Duodenal mucosa (tissue), 2 donors: ENCODE data around the gene AKR1C4.
"Not testable (repeated sequence)": the region's sequence is repeated elsewhere in the genome, so short reads cannot be mapped to it uniquely, and the experiment has no call there.

ENCODE experiments used
- H3K27ac ChIP-seq: one replicate; pipeline ENCODE4 v1.7.0; 2013; ENCODE audit warnings: low read depth, low read length
- H3K27me3 ChIP-seq, 2 donors: one replicate each; pipeline ENCODE4 v1.7.0; 2013; ENCODE audit warnings: low read length in 2 of 2, control low read depth in 1 of 2; ENCODE audit not compliant: insufficient read depth in 2 of 2, control insufficient read depth in 1 of 2
- H3K36me3 ChIP-seq, 2 donors: one replicate each; pipeline ENCODE4 v1.7.0; 2013; ENCODE audit warnings: low read length in 2 of 2, control low read depth in 1 of 2; ENCODE audit not compliant: insufficient read depth in 2 of 2, control insufficient read depth in 1 of 2
- H3K4me1 ChIP-seq, 2 donors: one replicate each; pipeline ENCODE4 v1.7.0; 2013; ENCODE audit warnings: low read length in 2 of 2, control low read depth in 1 of 2; ENCODE audit not compliant: insufficient read depth in 2 of 2, control insufficient read depth in 1 of 2
- H3K4me3 ChIP-seq, 2 donors: one replicate each; pipeline ENCODE4 v1.7.0; 2013; ENCODE audit warnings: low read length in 2 of 2, low read depth in 1 of 2
- H3K9ac ChIP-seq, 2 donors: one replicate each; pipeline ENCODE4 v1.7.0; 2013; ENCODE audit warnings: low read length in 2 of 2, low read depth in 1 of 2
- H3K9me3 ChIP-seq, 2 donors: one replicate each; pipeline ENCODE4 v1.7.0; 2013; ENCODE audit warnings: low read length in 2 of 2, control low read depth in 1 of 2; ENCODE audit not compliant: control insufficient read depth in 1 of 2

Gene AKR1C4

DNA sequence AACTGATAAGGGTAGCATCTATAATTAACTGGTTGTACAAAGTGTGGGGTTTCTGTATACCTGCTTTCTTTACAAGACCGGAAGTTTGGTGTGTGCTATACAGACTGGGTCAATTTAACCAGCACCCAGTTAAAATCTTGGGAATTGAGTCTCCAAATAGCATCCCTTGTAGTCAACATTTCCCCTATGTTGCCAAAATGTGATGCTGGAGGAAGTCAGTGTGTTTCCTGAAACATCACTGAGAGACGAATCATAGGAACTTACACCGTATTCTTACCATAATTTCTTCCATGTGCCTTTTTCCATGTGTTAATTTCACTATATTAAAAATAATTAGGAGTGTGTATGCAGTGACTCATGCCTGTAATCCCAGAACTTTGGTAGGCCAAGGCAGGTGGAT lies 1.7 kb downstream of the AKR1C4 start:
- H3K36me3 ChIP-seq = no peaks in the 10 kb centered on the region
- H3K27ac ChIP-seq = no peak overlapping the region
- H3K9ac ChIP-seq = no peak overlapping the region
- no peaks in the 10 kb centered on the region for H3K27me3 ChIP-seq
- H3K9me3 ChIP-seq = peaks cover 3 to 14% of the 10 kb centered on the region in 2 donors
- H3K4me1 ChIP-seq = peaks cover 6 to 9% of the 10 kb centered on the region in 2 donors
- H3K4me3 ChIP-seq = no peak overlapping the region

DNA sequence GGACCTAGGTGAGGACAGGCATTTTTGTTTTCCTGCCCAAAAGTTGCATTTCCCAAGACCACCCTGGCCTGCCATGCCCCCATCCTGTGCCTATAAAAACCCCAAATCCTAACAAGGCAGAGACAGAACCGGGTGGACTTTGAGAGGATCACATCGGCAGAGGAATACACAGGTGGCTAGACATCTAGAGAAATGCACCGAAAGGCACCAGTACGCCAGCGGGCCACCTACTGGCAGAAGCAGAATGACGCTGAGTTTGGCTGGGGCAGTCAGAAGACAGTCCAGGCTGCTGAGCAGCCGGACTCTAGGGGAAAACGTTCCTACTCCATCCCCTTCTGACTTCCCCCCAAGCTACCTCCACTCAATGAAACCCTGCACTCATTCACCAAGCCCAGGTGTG lies 2.8 kb downstream of the AKR1C4 start:
- Histone ChIP-seq H3K36me3 (no peaks in the 10 kb centered on the region), H3K27ac (no peak overlapping the region), H3K9ac (no peak overlapping the region), H3K27me3 (no peaks in the 10 kb centered on the region), H3K9me3 (peaks cover 3 to 14% of the 10 kb centered on the region in 2 donors), H3K4me1 (peaks cover 6 to 9% of the 10 kb centered on the region in 2 donors), H3K4me3 (no peak overlapping the region)

DNA sequence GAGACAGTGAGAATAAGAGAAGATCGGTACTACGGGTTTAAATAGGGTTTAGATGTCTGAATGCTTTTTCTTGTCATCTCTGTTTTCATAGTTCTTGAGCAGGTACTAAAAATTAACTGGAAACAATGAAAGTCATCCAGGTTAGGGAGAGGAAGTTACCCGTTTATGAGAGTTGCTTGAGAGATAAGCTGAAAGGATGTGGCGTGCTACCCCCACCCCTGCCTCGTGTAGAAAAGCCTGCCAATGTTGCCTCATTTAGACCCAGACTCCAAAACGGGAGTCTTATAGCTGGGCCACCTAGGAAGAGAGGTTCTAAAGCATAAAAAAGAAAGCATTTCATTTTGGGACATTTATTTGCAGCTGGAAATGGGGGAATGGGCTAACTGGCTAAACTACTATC lies 10.2 kb downstream of the AKR1C4 start:
- Histone ChIP-seq H3K27me3 (no peaks in the 10 kb centered on the region), H3K27ac (no peak overlapping the region), H3K9me3 (peaks cover 2 to 11% of the 10 kb centered on the region in 2 donors), H3K9ac (no peak overlapping the region), H3K4me3 (no peak overlapping the region), H3K36me3 (no peaks in the 10 kb centered on the region), H3K4me1 (no peaks in the 10 kb centered on the region)

DNA sequence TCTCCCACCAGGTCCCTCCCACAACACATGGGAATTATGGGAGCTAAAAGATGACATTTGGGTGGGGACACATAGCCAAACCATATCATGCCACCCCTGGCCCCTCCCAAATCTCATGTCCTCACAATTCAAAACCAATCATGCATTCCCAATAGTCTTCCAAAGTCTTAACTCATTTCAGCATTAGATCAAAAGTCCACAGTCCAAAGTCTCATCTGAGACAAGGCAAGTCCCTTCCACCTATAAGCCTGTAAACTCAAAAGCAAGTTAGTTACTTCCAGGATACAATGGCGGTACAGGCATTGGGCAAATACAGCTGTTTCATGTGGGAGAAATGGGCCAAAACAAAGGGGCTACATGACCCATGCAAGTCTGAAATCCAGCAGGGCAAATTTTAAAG lies 13.1 kb downstream of the AKR1C4 start:
- H3K9ac ChIP-seq, H3K9me3 ChIP-seq, H3K27ac ChIP-seq, H3K4me1 ChIP-seq, H3K4me3 ChIP-seq, H3K36me3 ChIP-seq, H3K27me3 ChIP-seq: not testable (repeated sequence)

DNA sequence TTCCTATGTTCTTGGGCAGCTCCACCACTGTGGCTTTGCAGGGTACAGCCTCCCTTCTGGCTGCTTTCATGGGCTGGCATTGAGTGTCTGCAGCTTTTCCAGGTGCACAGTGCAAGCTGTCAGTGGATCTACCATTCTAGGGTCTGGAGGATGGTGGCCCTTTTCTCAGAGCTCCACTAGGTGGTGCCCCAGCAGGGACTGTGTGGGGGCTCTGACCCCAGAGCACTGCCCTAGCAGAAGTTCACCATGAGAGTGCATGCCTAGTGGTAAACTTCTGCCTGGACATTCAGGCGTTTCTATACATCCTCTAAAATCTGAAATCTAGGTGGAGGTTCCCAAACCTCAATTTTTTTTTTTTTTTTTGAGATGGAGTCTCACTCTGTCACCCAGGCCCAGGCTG lies 13.6 kb downstream of the AKR1C4 start:
- not testable (repeated sequence) for H3K27ac ChIP-seq, H3K27me3 ChIP-seq, H3K36me3 ChIP-seq, H3K4me1 ChIP-seq, H3K9me3 ChIP-seq, H3K4me3 ChIP-seq, H3K9ac ChIP-seq

DNA sequence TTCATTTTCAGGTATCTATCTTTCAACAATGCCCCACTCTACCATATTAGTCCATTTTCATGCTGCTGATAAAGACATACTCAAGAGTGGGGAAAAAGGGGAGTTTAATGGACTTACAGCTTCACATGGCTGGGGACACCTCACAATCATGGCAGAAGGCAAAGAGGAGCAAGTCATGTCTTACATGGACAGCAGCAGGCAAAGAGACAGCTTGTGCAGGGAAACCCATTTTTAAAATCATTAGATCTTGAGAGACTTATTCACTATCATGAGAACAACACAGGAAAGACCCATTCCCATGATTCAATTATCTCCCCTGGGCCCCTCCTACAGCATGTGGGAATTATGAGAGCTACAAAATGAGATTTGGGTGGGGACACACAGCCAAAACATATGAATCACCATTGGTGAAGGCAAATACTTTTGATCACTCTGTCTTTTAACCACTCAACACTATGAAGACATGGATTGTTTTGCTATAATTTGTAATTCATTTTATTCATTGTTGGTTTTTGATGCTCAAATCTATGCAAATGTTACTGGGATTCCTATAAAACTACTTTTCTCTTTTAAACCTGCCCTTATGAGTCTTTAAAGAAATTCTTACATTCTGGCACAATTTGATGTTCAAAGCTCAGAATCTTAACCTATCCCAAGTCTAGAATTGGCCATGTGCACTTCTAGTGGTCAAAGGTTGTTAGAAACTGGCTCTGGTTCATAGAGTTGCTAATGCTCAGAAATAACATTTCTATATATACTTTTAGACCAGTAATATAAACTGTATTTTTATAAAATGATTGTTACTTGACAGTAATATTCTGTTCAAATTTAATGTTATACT lies 15.3 kb downstream of the AKR1C4 start:
- Histone ChIP-seq H3K4me3 (no peak overlapping the region), H3K9me3 (no peaks in the 10 kb centered on the region), H3K9ac (no peak overlapping the region), H3K27ac (no peak overlapping the region), H3K36me3 (no peaks in the 10 kb centered on the region), H3K4me1 (no peaks in the 10 kb centered on the region), H3K27me3 (no peaks in the 10 kb centered on the region)

DNA sequence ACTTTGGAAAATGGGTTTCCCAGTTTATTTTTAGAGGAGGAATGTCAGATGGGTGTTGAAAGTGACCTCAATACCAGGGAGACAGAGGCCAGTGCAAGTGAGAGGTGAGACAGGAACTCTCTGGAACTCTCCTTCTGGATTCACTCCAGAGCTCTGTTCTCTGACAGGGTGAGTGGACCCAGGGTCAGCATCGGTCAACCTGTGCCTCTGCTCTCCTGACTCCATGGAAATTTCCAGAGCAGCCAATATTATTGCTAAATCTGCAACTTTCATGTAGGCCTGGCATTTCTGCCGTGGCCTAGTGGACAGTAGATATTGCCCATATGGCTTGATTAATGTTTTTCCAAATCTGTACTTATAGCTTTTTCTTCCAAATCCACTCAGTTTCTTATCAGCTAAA lies 20.2 kb downstream of the AKR1C4 start:
- H3K9ac ChIP-seq = no peak overlapping the region

DNA sequence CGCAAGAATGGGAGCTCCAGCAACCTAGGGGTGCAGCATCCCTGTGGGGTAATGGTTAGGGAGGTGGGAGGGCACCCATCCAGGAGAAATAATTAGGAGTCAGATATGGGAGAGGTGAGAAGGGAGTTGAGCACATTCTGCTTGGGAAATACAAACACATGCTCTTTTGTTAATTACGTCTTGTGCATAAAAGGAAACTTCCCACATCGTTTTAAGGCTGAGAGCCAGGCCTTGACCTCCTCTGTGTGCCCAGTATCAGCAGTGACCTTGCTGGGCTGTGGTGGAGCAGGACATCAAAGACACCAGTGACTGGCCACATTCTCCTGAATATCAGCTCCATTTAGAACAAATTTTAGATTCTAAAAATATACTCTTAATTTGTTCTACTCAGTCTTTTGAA lies 22.6 kb downstream of the AKR1C4 start:
- Histone ChIP-seq H3K27ac (no peak overlapping the region), H3K9me3 (no peaks in the 10 kb centered on the region), H3K4me1 (no peaks in the 10 kb centered on the region), H3K9ac (no peak overlapping the region), H3K27me3 (no peaks in the 10 kb centered on the region), H3K4me3 (no peak overlapping the region), H3K36me3 (no peaks in the 10 kb centered on the region)

More for the DNA sequence above, 20.2 kb downstream of the AKR1C4 start:
- Histone ChIP-seq H3K36me3 (no peaks in the 10 kb centered on the region), H3K27ac (no peak overlapping the region), H3K4me1 (no peaks in the 10 kb centered on the region), H3K27me3 (no peaks in the 10 kb centered on the region), H3K4me3 (no peak overlapping the region), H3K9me3 (no peaks in the 10 kb centered on the region)

DNA sequence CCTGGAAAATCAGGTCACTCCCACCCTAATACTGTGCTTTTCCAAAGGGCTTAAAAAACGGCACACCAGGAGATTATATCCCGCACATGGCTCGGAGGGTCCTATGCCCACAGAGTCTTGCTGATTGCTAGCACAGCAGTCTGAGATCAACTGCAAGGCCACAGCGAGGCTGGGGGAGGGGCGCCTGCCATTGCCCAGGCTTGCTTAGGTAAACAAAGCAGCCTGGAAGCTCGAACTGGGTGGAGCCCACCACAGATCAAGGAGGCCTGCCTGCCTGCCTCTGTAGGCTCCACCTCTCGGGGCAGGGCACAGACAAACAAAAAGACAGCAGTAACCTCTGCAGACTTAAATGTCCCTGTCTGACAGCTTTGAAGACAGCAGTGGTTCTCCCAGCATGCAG lies 26.3 kb downstream of the AKR1C4 start:
- H3K4me3 ChIP-seq, H3K27me3 ChIP-seq, H3K27ac ChIP-seq, H3K36me3 ChIP-seq, H3K4me1 ChIP-seq, H3K9ac ChIP-seq, H3K9me3 ChIP-seq: not testable (repeated sequence)

DNA sequence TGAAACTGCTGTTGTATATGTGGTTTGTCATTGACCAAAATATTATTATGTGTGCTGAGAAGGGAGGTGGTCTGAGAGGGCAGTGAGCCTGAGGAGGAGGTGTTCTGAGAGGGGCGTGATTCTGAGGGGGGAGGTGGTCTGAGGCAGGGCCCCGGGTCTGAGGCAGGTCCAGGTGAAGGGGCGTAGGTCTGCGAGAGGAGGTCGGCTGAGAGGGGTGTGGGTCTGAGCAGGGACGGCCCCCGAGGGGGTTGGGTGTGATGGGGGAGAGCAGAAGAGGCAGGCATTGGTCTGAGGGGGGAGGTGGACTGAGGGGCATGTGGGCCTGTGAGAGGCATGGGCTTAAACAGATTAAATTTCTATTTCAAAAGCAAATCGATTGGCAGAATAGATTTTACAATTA lies 32.4 kb downstream of the AKR1C4 start:
- Histone ChIP-seq H3K27ac (no peak overlapping the region), H3K9me3 (no peaks in the 10 kb centered on the region), H3K36me3 (no peaks in the 10 kb centered on the region), H3K9ac (no peak overlapping the region), H3K27me3 (no peaks in the 10 kb centered on the region), H3K4me3 (no peak overlapping the region), H3K4me1 (peaks cover 0 to 4% of the 10 kb centered on the region in 2 donors)
